HG02798 (cell line): ENCODE results near the gene RNF223.

ENCODE experiments used
- ATAC-seq: cut with Tn5 transposase; IDR thresholded peaks from one replicate; pipeline ENCODE4 v1.9.1; 2021; ENCODE audit warnings: mild to moderate bottlenecking; ENCODE audit not compliant: unreplicated experiment, poor library complexity

RNF223 gene

GRCh38 chr1:1073743-1074587 lies at the start of gene RNF223:
Gene RNF223 (minus strand): TSS chr1:1074306. CDS start chr1:1072566, 1,740 bp downstream.
- no peak for ATAC-seq

GRCh38 chr1:1122981-1123480 lies 48.9 kb upstream of the RNF223 start:
- no peak for ATAC-seq

GRCh38 chr1:1122078-1122811 lies 48.1 kb upstream of the RNF223 start:
- ATAC-seq, result no peak

DNA sequence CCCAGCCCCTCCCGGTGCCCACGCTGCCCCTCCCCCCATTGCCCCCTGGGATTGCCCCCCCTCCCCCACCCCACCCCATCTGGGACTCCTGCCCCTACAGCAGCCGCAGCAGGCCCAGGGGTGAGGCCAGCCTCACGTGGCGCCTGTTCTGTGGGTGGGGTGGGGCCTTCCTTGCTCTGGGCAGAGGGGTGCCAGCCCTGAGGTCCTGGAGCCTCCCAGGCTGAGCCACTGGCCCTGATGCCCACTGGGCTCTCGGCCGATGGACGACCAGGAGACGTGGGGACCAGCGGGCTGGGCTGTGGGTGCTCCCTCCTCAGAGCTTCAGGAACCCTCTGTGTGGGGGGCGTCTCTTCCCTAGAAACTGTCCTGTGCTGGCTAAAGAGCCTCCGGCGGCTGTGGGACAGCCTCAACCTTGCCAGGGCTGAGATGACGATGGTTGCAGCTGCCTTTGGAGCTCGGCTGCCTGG lies 47.5 kb upstream of the RNF223 start:
- ATAC-seq, result no peak

DNA sequence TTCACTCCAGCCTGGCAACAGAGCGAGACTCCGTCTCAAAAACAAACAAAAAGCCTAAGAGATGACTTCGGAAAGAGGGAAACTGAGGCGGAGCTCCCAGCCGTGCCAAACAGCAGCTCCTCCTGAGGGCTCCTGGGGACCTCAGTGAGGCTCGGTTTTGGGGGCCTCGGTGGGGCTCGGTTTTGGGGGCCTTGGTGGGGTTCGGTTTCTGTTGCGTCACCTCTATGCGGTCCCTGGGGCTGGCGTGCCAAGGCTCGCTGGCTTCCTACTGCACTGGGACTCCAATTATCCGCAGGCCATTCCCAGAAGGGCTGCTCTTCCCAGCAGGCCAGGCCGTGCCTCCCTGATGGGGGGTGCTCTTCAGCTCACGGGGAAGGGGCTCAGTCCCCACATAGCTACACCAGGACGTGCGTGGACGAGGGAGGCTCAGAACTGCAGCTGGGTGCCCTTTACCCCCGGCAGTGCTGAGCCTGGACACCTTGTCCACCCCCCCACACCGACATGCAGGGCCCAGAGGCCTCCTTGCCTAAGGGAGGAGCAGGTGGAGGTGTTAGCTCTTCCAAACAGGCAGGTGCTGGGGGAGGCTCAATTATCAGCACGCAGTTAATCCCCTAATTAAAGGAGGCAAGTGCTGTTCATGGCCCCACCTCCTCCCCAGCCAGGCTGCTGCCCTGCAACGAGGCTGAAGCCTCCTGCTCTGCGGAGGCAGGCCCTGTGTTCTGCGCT lies 46.9 kb upstream of the RNF223 start:
- ATAC-seq, result no peak

DNA sequence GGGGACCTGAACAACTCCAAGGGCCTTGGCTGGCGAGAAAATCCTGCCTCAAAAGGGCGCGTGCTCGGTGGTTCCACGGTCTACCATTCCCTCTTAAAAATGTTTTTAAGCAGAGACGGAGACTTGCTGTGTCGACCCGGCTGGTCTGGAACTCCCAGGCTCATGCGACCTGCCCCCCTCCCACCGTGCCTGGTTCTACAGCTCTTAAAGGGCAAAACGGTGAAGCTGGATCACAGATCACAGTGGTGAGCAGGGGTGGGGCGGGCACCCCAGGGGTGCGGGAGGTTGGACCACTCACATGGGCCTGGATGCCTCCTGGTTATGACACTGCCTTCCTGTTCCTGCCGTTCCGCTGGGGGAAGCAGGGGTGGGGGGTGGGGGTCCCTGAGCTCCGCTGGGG lies 46.0 kb upstream of the RNF223 start:
- ATAC-seq, result no peak

- ATAC-seq, result no peak
Measured at GRCh38 chr1:1119272-1119890, 45.3 kb upstream of the RNF223 start.

- no peak for ATAC-seq
Measured at GRCh38 chr1:1118876-1119220, 44.7 kb upstream of the RNF223 start.

DNA sequence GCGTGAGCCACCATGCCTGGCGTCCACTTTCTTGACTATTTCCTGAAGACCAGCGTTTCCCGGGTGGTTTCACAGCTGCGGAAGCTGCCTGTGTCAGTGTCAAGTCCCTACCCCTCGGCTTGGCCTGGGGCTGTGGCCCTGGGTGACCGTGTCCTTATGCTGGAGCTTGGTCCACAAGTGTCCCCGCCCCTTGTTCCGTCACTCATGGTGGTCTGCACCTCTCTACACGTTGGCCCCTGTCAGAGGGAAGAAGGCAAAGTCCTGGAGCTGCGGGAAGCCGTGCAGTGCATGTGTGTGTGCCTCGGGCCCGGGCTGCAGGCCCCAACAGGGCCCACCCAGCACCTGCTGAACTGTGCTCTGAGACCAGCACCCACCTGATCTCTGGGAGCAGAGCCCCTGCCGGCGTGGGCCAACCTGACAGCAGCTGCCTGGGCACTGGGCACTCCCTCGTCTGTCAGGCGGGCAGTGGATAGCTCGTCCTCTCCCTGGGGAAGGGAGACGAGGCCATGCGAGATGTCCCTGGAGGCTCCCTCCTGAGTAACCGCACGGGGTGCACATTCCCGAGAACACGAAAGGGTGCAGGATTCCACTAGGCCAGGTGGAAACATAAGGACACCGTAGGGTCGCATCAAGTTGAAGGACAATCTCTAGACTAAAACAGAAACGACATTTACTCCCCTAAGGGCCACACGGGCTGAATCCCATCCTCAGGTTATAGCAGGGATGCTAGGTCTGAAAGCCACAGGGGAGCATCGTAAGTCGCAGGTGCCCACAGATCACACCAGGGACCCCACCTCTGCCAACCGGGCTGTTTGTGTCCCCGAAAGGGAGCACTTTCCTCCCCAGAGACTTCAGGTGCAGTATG lies 44.1 kb upstream of the RNF223 start:
- ATAC-seq, result no peak

- no peak for ATAC-seq
Measured at GRCh38 chr1:1117469-1117831, 43.3 kb upstream of the RNF223 start.

DNA sequence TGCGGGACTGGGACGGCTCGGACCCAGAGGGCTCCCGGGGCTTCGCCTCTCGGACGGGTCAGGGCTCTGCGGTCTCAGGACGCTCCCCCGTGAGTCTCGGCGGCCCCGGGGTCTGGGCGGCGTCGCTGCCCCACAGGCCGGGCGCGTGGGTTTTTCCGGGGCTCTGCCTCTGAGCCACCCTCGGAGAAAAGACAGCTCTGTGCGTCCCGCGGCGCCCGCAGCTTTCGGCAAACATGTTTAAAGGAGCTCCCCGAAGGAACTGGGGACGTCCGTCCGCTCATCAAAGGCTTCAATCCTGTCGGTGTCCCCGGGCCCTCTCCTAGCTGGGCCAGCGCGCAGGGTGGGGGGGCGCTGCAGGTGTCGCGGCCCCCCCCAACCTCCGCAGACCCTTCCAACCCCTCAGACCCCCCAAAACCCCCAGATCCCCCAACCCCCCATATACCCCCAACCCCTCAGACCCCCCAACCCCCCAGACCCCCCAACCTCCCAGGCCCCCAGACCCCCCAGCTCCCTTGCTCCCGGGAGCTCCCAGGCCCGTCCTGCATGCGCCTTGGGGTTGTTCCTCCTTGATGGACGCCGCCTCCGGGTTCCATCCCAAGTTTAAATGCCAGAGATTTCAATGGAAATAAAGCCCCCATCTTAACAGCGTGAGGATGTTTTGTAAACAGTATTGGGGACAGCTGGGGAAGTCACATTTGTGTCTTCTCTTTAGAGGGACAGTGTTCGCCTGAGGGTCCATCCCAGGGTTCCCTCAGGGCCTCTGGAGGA lies 42.8 kb upstream of the RNF223 start:
- ATAC-seq, result no peak

- ATAC-seq, result peak; percentile 94
Measured at GRCh38 chr1:1115786-1116700, 41.9 kb upstream of the RNF223 start, which contains the start of gene C1orf159. Gene C1orf159 (minus strand): TSS chr1:1116089. CDS start chr1:1091543, 24,546 bp downstream.

GRCh38 chr1:1115136-1115785 lies 41.2 kb upstream of the RNF223 start:
- ATAC-seq, result no peak

- ATAC-seq, result no peak
Measured at GRCh38 chr1:1114431-1114830, 40.3 kb upstream of the RNF223 start.

DNA sequence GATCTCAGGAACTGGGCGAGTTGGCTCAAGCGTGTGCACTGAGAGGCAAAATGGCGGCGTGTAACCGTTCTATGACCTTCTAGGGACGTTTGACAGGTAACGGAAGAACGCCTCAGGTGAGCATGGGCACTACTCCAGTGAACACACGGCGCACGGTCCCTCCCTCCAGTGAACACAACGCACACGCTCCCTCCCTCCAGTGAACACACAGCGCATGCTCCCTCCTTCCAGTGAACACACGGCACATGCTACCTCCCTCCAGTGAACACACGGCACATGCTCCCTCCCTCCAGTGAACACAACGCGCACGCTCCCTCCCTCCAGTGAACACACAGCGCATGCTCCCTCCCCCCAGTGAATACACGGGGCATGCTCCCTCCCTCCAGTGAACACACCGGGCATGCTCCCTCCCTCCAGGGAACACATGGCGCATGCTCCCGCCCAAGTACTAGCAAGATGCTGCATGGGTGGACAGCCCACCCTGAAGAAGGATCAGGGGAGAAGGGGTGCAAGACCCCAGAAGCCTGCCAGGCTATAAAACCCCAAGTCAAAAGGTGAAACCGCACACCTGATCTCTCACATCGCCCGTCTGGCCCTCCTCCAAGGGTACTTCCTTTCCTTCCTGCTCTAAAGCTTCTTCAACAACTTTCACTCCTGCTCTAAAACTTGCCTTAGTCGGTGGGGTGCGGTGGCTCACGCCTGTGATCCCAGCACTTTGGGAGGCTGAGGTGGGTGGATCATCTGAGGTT lies 38.3 kb upstream of the RNF223 start:
- no peak for ATAC-seq

DNA sequence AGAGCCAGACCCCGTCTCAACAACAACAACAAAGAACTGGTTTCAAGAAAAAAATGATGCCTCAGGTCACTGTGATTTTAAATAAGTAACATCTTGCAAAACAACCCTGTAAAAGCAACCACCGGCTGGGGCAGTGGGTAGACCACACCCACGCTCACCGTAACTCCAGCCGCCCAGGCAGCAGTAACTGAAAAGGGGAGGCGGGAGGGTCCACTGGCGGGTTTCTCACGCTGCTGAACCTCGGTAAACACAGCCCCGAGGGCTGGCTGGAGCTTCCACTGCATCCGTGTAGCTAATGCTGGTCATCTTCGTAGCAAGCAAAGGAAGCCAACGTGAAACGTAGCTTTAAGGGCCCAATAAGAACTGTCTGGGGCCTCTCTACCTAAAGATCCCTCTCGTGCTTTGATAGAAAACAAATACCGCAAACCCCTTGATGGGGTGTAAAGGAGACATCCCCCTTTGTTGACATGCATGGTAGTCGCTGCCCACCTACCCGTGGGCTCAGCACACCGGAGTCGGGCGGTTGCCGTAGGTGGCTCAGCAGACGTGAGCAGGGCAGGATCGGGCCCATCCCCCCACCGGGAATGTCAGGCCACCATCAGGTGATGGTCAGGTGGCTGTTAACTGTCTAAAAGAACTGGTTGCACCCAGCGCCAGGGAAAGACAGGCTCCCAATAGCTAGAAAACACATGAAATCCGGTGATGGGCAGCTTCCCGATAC lies 37.6 kb upstream of the RNF223 start:
- no peak for ATAC-seq
